Hematopoietic multipotent progenitor cell treated with erythropoietin and hydrocortisone succinate and interleukin-3 and kit ligand, for 6 days (in vitro differentiated cells): ENCODE measurements around the gene SLC35A3.
"Not testable (repeated sequence)": the region's sequence is repeated elsewhere in the genome, so short reads cannot be mapped to it uniquely, and the experiment has no call there.

Experiments
- DNase-seq: peaks from one replicate; pipeline ENCODE4 v3.0.0-alpha.2; 2015

SLC35A3 gene

DNA sequence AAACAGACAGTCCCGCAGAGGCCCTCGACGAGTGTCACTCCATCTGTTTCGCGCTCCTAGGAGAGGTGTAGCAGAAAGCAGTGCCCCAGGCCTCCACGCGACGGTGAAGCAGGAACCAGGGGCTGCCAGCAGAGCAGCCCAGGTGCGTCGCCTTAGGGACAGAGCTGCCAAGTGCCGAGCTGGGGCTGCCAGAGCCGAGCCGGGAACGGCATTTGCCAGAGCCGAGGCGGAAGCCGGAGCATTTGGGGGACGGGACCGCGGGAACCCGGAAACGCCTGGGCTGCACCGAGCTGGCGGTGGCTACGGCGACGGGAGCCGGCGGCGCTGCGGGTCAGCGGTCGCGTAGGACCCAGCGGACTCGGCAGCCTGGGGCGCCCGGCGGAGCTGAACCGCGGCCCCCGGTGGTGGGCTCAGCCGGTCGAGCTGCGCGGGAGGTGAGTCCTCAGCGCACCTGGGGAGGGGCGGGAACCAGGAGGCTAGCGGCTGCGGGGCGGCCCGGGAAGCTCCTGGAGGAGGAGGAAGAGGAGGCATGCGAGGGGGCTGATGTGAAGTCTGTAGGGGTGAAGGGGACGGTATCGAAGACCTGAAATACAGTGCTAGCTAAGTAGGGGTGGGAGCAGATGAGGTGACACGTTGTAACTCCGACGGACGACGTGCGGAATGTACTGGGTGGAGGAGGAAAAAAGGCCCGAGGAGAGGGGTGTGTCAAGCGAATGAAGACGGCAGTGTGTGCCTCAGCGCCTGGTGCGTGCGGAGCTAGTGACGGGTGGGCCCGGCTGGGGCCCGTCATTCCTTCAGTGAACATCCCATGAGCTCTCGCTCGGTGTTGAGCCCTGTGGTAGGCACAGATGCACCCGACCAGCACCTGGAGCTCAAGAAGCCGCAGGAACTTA lies at the start of gene SLC35A3:
Gene SLC35A3 (plus strand): TSS at position 268 of the 893 bp plus-strand sequence. CDS start 23,559 bp downstream, outside the sequence.
- peak; percentile 88 for DNase-seq

DNA sequence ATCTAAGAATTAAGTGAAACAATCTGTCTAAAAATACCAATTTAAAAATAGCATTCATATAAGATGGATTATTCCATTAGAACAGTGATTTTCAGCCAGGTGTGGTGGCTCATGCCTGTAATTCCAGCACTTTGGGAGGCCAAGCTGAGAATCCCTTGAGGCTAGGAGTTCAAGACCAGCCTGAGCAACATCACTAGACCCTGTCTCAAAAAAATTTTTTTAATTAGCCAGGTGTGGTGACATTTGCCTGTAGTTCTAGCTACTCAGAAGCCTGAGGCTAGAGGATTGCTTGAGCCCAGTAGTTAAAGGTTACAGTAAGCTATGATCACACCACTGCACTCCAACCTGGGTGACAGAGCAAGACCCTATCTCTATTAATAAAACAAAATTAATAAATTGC lies 35.0 kb upstream of the SLC35A3 start:
- DNase-seq: no peak

DNA sequence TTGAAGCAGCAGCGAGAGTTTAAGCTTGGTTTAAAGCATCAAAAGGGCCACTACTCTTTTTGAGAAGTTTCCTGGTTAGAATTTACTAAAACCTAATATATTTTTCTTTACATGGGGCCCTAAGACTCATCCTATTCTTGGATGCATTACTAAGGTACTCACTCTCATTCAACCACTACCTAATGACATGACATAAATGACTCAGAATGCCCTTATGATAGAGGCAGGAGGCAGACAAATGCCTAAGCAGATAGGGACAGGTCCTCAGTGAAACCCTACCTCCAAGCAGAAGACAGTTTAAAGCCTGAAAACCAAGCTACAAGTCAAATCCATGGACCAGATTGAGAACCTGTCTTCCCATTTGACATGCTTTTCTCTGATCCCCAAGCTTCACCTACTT lies 34.3 kb upstream of the SLC35A3 start:
- no peak for DNase-seq

DNA sequence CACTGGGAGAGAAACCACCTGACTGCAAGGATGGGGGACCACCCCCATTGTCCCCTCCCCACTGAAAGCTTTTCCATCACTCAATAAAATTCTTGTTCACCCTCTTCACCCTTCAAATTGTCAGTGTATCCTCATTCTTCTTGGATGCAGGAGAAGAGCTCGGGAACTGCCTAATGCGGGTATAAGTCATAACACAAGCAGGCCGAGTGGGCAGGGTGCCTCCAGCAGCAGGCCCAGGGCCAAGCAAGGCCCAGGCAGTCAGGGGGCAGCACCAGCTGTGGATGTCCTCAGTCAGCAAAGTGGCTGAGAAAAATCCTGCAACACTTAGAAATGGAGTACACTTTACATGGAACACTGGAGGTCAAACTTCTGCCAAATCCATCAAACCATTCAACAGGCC lies 33.7 kb upstream of the SLC35A3 start:
- DNase-seq: no peak

DNA sequence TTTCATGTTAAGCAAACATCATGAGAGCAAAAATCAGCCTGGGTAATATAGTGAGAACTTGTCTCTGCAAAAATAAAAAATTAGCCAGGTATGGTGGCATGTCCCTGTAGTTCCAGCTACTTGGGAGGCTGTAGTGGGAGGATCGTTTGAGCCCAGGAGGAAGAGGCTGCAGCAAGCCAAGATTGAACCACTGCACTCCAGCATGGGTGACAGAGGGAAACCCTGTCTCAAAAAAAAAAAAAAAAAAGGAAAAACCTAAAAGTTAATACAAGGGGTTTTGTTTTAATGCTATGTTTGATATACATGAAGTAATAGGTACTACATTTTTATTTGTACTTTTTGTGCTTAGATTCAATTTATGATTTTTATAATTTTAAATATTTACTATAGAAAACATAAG lies 27.1 kb upstream of the SLC35A3 start:
- no peak for DNase-seq

DNA sequence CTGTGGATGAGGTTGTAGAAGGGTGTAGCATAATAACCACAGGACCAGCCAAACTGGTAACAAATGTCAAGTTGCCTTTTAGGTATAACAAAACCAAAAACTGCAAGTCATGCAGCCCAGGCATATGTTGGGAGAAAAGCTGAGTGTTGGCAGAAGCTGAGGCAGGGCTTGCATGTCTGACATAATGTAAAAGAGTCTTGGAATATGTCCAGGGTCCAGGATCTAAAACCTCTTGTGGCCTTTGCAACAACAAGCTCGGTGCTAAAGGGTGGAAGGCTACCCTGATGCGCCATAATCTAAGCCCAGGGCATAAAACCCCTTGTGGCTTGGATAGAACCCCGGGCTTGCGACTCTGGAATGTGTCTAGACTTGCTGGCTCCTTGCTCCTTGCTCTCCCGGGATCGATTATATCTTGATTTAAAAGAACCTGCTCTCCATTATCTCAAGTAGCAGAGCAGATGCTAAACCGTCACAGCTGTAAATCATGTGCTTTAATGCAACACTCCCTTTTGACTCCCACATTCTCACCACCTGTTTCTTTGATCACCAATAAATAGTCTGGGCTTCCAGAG lies 26.5 kb upstream of the SLC35A3 start:
- DNase-seq: peak; percentile 69

DNA sequence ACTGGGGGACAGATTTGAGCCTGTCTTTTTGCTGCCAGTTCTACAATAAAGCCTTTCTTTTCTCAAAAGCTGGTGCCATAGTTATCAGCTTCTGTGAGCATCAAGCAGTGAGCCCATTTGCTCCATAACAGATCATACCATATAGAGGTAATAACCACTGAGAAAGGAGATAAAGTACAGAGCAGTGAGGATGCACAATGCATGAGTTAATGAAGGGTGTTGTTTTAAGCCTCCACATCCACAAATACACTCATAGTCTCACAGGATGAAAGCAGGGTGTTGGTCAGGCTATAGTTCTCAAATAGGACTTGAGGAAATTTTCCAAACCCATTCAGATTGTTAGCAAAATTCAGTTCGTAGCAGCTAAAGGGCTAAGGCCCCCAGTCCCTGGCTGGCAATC lies 25.6 kb upstream of the SLC35A3 start:
- DNase-seq: no peak

DNA sequence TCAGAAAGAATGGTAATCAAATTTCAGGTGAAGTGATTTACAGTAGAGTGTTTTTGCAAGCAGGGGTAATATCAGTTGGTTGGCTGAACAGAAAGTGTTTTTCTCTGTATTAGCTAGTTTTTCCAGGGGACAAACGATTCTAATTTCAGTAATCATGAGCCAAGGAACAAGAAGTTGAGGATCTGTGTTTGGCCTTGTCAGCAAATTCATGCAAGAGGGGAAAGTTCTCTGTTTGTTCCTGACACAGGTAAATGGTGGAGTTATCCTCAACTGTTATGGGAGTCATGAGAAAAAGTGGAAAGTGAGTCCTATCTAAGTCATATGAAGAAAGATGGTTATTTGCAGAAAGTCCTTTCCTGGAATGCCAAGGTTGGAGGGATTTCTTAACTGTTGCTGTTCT lies 24.6 kb upstream of the SLC35A3 start:
- no peak for DNase-seq

DNA sequence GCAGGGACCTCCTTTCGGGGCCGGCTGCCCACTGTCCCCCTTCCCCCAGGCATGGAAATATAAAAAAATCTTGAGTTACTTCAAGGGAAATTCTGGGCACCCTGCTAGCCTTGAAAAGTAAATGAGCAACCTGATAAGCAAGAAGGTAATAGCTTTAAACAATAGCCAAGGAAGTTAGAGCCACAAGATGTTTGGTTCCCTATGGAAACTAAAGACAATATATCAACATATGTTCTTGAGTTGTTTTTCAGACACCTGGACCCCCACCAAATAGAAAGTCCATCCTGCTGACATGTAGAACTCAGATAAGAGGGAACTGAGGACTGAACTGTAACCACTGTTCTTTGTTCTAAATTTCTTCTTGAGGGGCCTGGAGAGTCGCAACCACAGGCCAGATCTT lies 19.3 kb upstream of the SLC35A3 start:
- no peak for DNase-seq

DNA sequence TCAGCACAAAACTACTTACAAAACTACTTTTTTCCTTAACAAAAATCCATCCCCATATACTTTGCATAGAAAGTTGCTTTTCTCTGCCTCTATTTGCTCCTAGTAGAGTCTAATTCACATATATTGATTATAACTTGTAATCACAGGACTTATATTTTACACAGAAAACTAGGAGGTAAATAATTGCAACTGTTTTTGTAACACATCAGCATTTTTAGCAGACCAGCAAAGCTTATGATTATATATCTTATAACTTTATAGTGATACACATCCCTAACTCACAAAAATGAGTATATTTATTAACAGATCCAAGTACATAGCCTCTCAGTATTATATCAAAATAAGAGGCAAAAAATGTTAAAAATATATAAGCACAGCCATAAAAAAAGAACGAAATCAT lies 17.3 kb upstream of the SLC35A3 start:
- no peak for DNase-seq

DNA sequence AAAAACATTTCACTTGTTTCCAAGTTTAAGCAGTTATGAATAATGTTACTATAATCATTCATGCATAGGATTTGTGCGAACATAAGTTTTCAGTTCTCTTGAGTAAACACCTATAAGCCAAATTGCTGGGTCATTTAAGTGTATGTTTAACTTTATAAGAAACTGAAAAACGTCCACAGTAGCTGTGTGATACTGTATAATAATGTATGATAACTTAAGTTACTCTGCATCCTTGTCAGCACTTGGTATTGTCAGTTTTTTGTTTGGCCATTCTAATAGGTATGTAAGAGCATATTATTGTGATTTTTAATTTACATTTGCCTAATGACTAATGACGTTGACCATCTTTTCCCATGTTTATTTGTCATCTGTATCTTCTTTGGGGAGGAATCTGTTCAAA lies 14.4 kb upstream of the SLC35A3 start:
- no peak for DNase-seq

DNA sequence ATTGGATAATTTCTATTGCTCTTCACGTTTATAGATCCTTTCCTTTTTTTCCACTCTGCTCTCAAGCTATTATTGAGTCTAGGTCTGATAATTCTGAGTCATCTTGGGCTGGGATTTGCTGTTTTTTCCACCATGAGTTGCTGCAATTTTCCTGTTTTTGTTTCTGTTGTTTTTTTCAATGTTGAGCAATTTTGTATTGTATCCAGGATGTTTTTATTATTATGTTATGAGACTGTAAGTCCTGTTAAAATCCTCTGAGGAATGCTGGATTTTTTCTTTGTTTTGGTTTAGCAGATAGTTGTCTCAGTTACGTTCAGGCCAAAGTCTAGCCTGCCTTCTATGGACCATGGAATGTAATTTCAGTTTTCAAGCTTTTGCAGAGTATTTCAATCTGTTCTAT lies 13.0 kb upstream of the SLC35A3 start:
- no peak for DNase-seq

DNA sequence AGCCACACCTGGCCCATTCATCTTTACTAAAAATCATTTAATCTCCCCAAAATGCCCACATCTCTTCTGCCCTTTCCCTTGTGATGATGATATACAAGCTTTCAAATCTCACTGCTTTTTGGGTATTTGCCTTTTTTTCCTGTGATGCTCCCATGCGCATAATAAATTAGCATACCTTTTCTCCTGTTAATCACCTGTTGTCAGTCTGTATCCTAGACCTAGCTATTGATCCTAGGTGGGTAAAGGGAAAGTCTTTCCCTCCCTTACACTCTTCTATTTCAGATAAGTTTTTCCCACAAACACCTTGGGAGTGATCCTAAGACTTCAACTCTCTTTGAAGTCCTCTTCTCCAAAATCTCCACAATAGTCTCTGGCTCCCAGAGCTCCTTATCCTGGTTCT lies 12.0 kb upstream of the SLC35A3 start:
- DNase-seq: no peak

DNA sequence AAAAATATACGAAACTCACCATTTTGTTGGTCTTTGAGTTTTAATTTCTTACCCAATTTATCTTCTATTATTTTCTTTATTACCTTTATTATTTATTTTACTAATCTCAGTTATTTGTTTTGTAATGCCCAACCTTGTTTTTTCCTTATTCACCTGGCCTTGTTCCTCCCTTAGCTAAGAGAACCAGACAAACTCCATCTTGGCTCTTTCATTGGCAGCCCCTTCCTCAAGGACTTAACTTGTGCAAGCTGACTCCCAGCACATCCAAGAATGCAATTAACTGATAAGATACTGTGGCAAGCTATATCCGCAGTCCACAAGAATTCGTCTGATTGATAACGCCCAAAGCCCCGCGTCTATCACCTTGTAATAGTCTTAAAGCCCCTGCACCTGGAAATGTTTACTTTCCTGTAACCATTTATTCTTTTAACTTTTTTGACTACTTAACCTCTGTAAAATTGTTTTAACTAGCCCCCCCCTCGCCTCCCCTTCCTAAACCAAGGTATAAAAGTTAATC lies 10.5 kb upstream of the SLC35A3 start:
- DNase-seq: not testable (repeated sequence)

DNA sequence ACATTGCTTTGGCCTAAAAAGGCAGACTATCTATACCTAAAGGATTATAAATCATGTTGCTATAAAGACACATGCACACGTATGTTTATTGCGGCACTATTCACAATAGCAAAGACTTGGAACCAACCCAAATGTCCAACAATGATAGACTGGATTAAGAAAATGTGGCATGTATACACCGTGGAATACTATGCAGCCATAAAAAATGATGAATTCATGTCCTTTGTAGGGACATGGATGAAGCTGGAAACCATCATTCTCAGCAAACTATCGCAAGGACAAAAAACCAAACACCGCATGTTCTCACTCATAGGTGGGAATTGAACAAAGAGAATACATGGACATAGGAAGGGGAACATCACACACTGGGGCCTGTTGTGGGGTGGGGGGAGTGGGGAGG lies 9.5 kb upstream of the SLC35A3 start:
- not testable (repeated sequence) for DNase-seq

DNA sequence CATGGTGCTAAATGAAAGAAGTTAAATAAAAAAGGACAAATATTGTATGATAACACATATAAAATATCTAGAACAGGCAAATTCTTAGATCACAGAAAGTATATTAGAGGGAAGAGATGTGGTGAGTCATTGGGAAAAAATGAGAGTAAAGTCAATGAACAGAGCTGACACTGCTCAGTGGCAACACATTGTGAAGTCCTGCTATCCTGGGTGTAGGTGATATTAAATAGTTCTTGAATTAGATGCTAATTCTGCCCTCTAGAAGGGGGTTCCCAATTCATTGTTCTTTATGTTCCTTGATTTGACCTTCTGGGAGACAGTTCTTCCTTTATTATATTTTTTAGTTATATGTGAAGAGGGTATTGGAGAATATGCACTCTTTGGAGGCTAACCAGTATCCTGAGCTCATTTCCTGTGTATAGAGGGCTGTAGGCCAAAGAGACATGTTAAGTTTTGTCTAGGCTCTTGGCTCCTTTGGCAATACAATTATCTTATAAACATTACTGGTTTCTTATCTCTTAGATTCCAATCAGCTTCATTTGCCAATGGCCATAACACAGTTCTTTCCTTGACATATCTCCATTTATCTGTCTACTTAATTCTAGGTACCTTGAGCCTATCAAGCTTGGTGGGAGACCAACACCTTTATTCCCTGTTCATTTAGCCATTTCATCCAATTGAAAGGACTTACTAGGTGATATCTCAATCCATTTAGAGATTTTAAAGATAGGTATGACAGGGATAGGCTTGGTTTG lies 6.6 kb upstream of the SLC35A3 start:
- peak; percentile 43 for DNase-seq

DNA sequence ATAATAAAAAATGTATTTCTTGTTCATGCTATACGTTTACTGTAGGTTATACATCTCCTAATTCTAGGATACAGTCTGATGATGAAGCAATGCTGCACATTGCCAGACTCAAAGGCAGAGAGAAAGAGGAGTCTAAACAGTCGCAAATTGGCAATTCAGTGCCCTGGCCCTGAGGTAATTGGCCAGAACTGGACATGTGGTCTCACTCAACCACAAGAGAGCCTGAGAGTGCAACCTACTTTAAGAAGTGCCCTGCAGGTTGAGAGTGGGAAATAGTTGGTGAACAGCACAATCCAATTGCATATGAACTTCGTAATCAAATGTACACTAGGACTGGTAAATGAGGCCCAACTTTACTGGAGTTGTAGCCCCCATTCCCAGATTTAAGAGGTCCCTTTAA lies 5.0 kb upstream of the SLC35A3 start:
- DNase-seq: no peak

DNA sequence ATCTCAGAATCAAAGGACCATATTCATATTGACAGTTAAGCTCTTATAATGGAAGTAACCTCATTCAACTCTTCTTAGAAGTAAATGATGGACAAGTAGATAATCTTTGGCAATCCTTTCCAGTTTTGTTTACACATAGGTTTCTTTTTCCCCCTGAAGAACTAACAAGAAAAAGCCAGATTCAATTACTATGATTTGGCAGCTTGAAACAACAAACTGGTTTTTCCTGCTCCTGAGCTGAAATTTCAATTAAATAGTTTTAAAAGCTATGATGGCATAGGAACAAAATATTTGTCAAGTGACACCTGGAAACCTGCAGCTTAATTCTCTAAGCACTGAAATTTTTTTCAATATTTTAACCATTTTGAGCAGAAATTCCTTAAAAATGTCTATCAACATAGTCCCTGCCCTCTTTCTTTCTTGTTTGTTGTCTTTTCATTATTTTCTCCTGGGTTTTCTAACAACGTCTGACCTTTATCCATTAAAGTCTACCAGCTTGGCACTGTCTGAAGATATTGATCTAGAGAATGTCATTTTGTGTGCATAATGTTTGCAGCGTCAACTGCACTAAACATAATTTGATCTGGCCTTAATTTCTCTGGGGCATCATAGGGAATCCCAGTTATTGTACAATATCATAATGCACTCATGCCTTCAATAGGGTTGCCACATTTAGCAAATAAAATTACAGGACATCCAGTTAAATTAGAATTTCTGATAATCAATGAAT lies 4.0 kb upstream of the SLC35A3 start:
- DNase-seq: no peak

DNA sequence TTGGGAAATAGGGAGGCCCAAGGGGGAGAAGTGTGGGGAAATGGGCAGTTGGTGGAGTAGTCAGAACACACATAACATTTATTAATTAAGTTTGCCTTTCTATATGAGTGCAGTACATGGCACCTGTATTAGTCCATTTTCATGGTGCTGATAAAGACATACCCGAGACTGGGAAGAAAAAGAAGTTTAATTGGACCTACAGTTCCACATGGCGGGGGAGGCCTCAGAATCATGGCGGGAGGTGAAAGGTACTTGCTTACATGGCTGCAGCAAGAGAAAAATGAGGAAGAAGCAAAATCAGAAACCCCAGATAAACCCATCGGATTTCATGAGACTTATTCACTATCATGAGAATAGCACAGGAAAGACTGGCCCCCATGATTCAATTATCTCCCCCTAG lies 1.6 kb upstream of the SLC35A3 start:
- no peak for DNase-seq

DNA sequence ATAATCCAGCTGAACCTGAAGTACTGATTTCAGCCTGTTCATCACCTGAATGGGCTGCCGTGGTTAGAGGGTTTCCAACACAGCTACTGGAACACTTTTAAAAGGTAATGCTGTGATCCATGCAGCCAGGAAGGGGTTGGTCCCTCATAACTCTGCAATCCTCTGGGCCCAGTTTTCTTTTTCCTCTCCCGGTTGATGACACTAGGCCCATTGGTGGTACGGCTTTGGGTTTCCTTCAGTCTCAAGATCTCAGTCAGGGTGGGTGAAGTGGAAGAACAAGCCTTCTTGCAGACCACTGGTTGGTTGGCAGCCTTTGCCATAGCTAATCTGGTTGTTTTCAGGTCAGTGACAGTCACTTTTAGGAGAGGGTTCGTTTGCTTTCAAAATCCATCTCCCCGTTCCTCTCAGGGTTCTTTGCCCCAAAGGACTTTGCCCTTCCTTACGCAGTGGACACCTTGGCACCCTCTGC lies 502 bp upstream of the SLC35A3 start:
- DNase-seq: no peak

DNA sequence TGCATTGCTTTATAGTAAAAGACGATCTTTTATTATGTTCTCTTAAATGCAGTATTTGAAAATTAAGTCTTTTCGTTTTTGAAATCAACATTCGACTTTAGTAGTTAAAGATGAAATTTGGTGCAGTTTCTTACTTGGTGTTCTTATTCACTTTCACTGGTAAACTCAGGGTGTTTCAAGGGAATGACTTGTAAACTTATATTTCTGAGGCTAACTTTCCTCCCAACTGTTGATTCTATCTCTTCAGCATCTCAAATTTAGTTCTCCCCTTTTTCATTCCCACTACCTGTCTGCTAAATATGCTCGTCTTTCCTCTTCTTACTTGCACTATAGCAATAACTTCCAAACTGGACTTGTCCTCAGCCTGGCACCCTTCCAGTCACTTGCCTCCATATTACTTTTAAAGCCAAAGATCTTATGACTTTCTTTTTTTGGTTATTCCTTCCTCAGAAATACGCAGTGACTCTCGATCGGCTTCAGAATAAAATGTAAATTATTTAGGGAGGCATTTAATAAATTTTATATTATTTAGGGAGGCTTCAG lies 988 bp downstream of the SLC35A3 start:
- peak; percentile 37 for DNase-seq

DNA sequence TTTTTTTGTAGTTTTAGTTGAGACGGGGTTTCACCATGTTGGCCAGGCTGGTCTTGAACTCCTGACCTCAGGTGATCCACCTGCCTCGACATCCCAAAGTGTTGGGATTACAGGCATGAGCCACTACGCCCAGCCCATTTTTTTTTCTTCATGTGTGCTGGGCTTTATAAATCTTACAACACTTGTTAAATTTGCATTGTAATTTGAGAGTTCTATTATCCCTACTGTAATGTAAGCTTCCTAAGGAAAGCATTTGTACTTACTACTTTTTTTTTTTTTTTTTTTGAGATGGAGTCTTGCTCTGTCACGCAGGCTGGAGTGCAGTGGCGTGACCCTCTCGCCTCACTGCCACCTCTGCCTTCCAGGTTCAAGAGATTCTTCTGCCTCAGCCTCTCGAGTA lies 2.3 kb downstream of the SLC35A3 start:
- DNase-seq: not testable (repeated sequence)

DNA sequence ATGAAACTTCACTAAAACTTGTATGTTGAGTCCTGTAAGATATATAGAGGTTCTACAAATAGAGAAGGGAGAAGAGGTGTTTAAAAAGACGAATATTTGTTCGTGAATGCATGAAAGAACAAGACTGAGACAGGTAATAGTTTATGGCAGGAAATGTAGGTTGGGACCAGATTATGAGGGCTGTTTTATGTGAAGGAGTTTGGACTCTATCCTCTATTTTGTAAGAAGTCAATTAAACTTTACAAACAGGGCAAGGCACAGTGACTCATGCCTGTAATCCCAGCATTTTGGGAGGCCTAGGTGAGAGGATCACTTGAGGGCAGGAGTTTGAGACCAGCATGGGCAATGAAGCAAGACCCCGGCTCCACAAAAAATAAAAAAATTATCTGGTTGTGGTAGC lies 5.7 kb downstream of the SLC35A3 start:
- DNase-seq: no peak
